ENCODE data around the gene LPP. TPM values are rescaled to one million over a fixed set of nuclear protein-coding genes. Genes with fewer than 3 reads are reported as not detected.

LPP gene
- total and polyA plus RNA-seq, 2 of the 13 experiments (the other 11 are each of a cell fraction or from before 2014, with no cell fraction given), result 19.2 to 29.9 TPM

- FAIRE-seq (no peak), ATAC-seq (no peak), DNase-seq (ENCODE audit: low spot score) (no peak)
- Histone ChIP-seq H3K27me3 (ENCODE audit: control insufficient read depth in 1 of 2, insufficient read depth in 2 of 2, low read length in 2 of 2) (no peaks in the 10 kb centered on the region), H3K4me2 (ENCODE audit: low read depth, low read length) (no peak overlapping the region), H3K9ac (ENCODE audit: insufficient read depth, low read depth, low read length) (no peak overlapping the region), H4K20me1 (ENCODE audit: insufficient read depth, low read length) (no peaks in the 10 kb centered on the region), H3K36me3 (replicated peaks in 1 of 2; ENCODE audit: control insufficient read depth in 1 of 2, insufficient read depth in 2 of 2, low read length in 2 of 2) (no peaks in the 10 kb centered on the region), H3K79me2 (ENCODE audit: insufficient read depth, low read length) (no peaks in the 10 kb centered on the region), H3K4me3 (replicated peaks in 1 of 3; ENCODE audit: insufficient read depth in 1 of 3, low read depth in 2 of 3, low read length in 3 of 3) (no peak overlapping the region), H3K9me3 (ENCODE audit: low read length) (peaks cover 20% of the 10 kb centered on the region), H3K4me1 (ENCODE audit: insufficient read depth, low read length) (peaks cover 7% of the 10 kb centered on the region), H3K27ac (ENCODE audit: extremely low read length, insufficient read depth, low read length) (no peak overlapping the region), H2AFZ (ENCODE audit: low read length) (no peak overlapping the region)
- in situ Hi-C loops (cut with HindIII; ENCODE audit: extremely low pct_ligation_motif_present, low pct_unique_long_range_greater_than_20kb), result no loop called here
- BruUV-seq (replicated peaks), result no TSS peak
- intact Hi-C loops (cut with micrococcal nuclease; ENCODE audit: unreplicated experiment), result no loop called here
- ChIA-PET CTCF (ENCODE audit: low intra/inter-chr PET ratio, low total read pairs) (no interaction called here), POLR2A (no interaction called here)
- 98% methylated on average over 1 of the region's 1 CpG for WGBS (ENCODE audit: low lambda C conversion rate)
- TF ChIP-seq ZNF317 (CRISPR knock-in tag; IDR thresholded peaks at IDR 0.05) (peak; percentile 100), RORA (CRISPR knock-in tag; IDR thresholded peaks at IDR 0.05) (no peak), ZNF280D (CRISPR knock-in tag; IDR thresholded peaks at IDR 0.05) (0 out of 2 replicates have a peak, but pooled peaks have one; percentile 59)
Observed at GRCh38 chr3:188807006-188807405, 653.0 kb downstream of the LPP start.

GRCh38 chr3:188812198-188812597 lies 658.2 kb downstream of the LPP start:
- DNase-seq (ENCODE audit: low spot score) (no peak), ATAC-seq (no peak), FAIRE-seq (no peak)
- WGBS (ENCODE audit: low lambda C conversion rate), result 97% methylated on average over 1 of the region's 1 CpG
- no peak overlapping the region for H3K9ac ChIP-seq (ENCODE audit: insufficient read depth, low read depth, low read length)
- intact Hi-C loops (cut with micrococcal nuclease; ENCODE audit: unreplicated experiment), result no loop called here
- no peaks in the 10 kb centered on the region for H3K36me3 ChIP-seq (replicated peaks in 1 of 2; ENCODE audit: control insufficient read depth in 1 of 2, insufficient read depth in 2 of 2, low read length in 2 of 2)
- no peak overlapping the region for H3K4me2 ChIP-seq (ENCODE audit: low read depth, low read length)
- no peak overlapping the region for H3K4me3 ChIP-seq (replicated peaks in 1 of 3; ENCODE audit: insufficient read depth in 1 of 3, low read depth in 2 of 3, low read length in 3 of 3)
- TF ChIP-seq RORA (CRISPR knock-in tag; IDR thresholded peaks at IDR 0.05) (no peak), SMAD1 (CRISPR knock-in tag; IDR thresholded peaks at IDR 0.05; ENCODE audit: borderline replicate concordance, low read depth) (no peak), SNAI1 (CRISPR knock-in tag; IDR thresholded peaks at IDR 0.05; ENCODE audit: borderline replicate concordance) (no peak), JUND (CRISPR knock-in tag; IDR thresholded peaks at IDR 0.05) (no peak), ZBTB8A (CRISPR knock-in tag; IDR thresholded peaks at IDR 0.05; ENCODE audit: borderline replicate concordance, low read depth) (no peak)
- no peaks in the 10 kb centered on the region for H3K27me3 ChIP-seq (ENCODE audit: control insufficient read depth in 1 of 2, insufficient read depth in 2 of 2, low read length in 2 of 2)
- H3K4me1 ChIP-seq (ENCODE audit: insufficient read depth, low read length), result no peaks in the 10 kb centered on the region
- H3K79me2 ChIP-seq (ENCODE audit: insufficient read depth, low read length), result no peaks in the 10 kb centered on the region
- peaks cover 10% of the 10 kb centered on the region for H3K9me3 ChIP-seq (ENCODE audit: low read length)
- CTCF ChIA-PET (ENCODE audit: low intra/inter-chr PET ratio, low total read pairs), result no interaction called here
- no peak overlapping the region for H3K27ac ChIP-seq (ENCODE audit: extremely low read length, insufficient read depth, low read length)
- no peaks in the 10 kb centered on the region for H4K20me1 ChIP-seq (ENCODE audit: insufficient read depth, low read length)
- in situ Hi-C loops (cut with HindIII; ENCODE audit: extremely low pct_ligation_motif_present, low pct_unique_long_range_greater_than_20kb), result no loop called here
- POLR2A ChIA-PET, result no interaction called here
- no TSS peak for BruUV-seq (replicated peaks)
- H2AFZ ChIP-seq (ENCODE audit: low read length), result no peak overlapping the region
